NCI-H2227 (cell line): ENCODE results near the gene CD14.
"Not testable (repeated sequence)": the region's sequence is repeated elsewhere in the genome, so short reads cannot be mapped to it uniquely, and the experiment has no call there.

Source experiments
- DNase-seq: peaks from one replicate; lab custom pipeline; 2025; ENCODE audit not compliant: unreplicated experiment; lab: John Stamatoyannopoulos, UW

CD14 gene

DNA sequence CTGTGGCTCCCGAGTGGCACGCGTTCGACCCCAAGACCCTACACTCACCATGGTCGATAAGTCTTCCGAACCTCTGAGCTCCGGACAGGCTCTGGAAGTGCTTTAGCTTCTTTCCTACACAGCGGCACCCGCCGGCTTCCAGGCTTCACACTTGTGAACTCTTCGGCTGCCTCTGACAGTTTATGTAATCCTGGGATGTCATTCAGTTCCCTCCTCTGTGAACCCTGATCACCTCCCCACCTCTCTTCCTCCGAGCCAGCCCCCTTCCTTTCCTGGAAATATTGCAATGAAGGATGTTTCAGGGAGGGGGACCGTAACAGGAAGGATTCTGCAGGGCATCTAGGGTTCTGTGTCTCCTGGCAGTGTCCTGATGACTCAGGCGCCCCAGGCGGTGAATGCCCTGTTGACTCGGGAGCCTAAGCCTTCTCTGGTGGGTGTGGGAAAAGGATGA is at the start of gene CD14:
Gene CD14, minus strand, starts transcription at position 155 of the 451 bp plus-strand sequence. Its CDS starts 104 bp downstream, at position 51.
- no peak for DNase-seq

DNA sequence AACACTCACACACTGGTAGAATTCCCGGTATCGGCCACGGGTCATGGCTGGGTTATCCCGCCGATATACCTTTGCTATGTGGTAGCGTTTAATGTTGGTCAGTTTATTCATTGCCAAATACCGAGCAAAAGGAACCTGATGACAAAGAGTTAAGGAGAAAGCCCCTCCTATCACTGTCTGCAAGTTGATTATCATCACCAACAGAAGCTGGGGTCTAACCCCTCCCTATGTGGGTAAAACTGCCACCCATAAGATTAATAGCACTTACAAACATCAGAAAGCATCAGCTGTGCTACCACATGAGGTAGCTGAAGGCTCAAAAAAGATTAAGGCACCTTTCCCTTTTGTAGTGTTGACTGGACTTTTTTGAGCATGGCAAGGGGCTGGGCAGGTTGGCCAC is 46.0 kb upstream of the CD14 start:
- DNase-seq = no peak

DNA sequence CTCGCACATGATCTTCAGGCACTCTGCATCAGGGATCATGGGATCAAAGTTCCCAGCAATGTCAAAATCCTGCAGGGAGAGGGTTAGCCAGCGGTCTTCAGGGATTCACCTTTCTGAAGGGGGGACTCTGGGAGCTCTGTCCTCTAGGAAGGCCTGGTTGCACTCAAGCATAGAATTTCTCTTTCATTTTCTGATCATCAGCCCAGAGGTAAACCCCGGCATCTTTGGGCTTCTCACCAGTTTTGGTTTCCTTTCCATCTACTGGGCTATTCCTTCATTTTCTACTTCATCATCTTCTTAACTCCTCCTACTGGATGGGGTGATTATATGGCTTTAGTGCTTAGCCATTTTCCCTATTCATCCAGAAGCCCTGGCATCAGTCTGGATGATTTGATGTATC is 45.0 kb upstream of the CD14 start:
- DNase-seq = no peak

DNA sequence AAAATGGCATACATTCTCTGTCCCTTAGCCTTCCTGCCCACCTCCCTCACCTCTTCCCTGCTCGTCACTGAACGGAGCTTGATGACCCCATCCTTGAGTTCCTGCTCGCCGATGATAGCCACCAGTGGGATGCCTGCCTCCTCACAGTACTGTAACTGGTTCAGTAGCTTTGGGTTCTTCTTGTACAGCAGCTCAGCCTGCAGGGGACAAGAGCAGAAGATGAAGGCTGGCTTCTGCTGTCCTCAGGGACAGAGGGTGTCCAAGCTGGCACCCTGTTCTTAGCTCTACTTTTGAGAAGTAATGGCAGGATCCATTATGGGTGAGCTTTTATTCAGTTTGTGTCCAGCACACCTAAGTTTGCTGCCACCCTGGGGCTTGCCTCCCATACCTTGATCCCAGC is 41.7 kb upstream of the CD14 start:
- DNase-seq = no peak

DNA sequence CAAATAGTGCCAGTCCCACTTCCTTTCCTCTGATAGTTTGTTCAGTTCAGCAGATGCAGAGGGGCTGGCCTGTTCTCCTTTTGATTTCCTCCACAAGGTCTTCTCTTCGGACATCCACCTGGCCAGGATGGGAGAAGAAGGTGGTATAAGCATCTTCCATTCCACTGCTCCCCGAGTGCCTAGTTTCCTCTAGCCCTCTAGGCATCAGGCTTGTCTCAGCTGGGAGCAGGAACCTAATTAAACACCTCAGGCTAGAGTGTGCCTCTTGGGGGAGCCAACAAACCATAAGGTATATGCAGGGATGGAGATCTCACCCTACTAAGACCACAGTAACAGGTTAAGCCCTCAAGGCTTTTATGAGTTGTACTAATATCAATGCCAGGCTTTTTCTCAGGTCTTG is 41.2 kb upstream of the CD14 start:
- DNase-seq = no peak

DNA sequence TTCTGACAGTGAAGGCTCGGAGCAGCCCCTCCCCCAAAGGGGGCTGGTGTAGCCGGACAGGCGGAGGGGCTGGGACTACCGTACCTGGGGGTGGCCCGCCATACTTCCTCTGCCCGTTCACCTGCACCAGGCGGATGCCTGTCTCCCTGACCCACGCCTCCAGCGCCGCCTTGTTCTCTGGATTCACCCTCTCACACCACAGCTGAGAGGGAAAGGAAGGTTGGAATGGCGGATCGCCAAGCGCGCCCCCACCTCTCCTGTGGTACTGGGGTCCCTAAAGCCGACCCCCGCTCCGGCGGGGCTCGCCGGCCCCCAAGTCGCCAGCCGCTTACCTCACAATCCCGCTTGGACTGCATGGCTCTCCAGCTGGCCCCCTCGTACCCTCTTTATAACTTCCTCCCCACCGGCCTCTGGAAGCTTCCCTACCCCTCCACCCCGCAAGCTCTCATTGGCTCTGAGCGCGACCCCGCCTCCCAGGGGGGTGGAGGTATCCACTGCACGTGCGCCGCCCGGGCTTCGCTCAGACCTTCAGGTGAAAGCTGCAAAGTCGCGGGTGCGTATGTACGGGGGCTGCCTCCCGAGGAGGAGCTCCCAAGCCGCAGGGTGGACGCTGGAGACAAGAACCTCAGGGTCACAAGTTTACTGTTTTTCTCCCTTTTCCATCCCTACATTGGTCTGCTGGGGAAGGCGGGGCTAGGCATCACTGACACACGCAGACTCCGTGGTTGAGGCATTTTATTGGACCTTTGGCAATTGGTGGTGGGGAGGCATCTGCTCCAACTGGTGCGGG is 40.4 kb upstream of the CD14 start, which contains the start of gene DND1:
Gene DND1, minus strand, starts transcription at position 390 of the 790 bp plus-strand sequence. Its CDS starts 34 bp downstream, at position 356.
- no peak for DNase-seq

DNA sequence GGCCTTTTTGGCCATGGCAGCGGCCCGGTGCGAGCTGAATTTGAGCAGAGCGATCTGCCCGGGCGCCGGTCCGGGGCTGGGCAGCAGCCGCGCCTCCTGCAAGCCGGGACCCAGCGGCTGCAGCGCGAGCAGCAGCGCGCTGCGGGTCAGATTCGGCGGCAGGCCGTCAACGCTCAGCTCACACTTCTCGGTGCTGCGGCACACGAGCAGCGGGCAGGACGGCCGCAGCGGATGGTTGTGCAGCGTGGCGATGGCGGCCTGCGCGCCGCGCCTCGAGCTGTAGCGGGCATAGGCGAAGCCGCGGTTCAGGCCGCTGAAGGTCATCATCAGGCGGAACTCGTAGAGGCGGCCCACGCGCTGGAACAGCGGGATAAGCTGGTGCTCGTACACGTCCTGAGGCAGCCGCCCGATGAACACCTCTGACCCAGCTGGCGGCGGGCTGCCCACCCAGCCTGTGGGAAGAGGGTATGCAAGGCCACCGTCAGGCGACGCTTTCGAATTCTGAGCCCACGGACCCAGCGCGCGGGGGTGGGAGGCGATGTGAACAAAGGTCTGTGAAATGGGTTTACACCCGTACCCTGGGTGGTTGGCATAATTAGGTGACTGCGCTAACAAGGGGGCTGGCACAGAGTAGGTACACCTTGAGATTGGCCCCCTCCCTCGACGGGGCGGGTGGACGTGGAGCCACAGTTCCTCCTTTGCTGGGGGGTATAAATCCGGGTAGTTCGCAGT is 39.6 kb upstream of the CD14 start:
- DNase-seq = no peak

DNA sequence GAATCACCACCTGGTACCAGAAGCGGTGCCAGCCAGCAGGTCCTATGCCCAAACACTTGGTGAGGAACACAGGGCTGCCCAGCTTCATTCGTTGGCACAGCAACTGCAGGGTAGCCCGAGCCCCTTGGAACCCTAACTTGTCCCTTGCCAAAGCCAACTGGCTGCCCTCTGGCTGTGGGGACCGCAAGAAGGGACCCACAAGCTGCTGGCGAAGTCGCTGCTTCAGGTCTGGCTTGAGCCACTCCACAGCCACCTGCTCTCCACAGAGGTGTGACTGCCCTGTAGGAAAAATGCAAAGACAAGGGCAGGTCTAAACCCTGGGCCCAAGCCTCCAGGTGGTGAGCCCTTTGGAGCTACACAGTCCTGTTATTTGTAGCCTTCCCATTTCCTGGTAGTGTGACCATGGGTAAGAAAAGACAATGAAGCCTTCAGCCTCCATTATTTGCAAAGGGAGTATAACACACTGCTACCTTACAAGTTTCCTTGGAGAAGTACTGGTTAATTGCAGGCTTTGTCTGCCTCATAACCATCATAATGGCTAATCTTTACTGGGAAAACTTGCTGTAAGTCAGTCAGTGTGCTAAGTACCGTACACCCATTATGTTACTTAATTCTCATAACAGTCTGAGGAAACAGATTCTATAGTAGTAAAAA is 38.6 kb upstream of the CD14 start:
- no peak for DNase-seq

DNA sequence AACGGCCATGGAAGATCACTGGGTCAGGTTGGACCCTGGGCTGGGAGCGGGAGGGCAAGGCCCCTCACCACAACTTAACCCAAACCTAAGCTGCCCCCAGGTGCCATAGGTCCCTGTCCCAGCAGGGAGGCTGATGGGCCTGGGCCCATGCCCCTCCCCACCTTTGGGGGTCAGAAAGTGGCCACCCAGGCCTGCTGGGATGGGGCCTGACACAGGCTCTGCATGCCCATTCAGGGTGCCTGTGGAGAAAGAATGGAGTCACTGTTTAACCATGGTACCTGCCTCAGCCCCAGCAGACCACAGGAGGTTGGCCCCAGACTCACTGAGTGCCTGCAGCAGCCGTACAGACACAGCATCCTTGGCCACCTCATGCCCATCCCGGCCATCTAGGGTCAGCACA is 38.1 kb upstream of the CD14 start:
- not testable (repeated sequence) for DNase-seq

DNA sequence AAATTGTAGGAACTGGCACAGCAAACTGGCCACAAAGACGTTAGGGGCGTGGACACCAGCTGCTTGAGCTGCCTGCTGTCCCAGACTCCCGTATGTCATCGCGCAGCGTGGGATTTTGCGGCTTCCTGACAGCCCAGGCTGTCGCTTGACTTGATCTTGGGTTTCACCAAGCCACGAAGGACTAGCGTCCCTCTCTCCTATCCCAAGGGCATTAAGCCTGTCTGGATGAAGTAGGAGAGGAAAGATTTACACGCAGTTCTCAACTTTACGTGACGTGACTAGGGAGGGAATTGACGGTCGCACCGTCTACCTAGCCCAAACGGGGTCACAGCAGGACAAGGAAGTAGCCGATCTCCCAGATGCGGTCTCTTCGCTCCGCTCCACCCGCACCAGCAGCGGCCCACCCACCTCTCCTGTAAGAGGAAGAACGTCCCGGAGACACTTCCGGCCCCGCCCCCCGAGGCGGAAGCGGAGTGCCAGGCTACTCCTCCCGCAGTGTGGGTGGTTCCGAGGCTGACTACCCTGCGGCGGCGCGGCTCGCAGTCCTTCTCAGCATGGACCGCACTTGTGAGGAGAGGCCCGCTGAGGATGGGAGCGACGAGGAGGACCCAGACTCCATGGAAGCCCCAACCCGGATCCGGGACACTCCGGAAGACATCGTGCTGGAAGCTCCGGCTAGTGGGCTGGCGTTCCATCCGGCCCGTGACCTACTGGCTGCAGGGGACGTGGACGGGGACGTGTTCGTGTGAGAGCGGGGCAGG is 31.6 kb upstream of the CD14 start, which contains the start of gene WDR55:
Gene WDR55, plus strand, starts transcription at position 546 of the 761 bp plus-strand sequence. Its CDS starts 9 bp downstream, at position 555.
- DNase-seq = peak; percentile 94

DNA sequence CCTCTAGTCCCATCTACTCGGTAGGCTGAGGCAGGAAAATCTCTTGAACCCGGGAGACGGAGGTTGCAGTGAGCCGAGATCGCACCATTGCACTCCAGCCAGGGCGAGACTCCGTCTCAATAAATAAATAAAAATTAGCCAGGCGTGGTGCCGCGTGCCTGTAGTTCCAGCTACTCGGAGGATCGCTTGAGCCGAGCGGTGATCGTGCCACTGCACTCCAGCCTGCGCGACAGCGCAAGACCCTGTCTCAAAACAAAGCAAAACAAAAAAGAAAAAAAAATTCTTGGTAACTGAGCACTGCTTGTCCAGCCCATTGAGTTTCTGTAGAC is 31.0 kb upstream of the CD14 start:
- DNase-seq = no peak

DNA sequence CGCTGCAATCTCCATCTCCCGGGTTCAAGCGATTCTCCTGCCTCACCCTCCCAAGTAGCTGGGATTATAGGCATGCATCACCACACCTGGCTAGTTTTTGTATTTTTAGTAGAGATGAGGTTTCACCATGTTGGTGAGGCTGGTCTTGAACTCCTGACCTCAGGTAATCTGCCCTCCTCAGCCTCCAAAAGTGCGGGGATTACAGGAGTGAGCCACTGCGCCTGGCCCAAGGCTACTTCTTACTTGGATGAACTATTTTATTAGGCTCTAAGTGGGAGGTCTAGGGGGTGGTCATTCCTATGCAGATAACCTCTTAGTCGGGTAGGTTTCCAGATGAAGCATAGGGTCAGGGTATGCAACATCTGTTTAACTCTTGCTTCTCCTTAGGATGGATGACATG is 27.4 kb upstream of the CD14 start:
- not testable (repeated sequence) for DNase-seq

DNA sequence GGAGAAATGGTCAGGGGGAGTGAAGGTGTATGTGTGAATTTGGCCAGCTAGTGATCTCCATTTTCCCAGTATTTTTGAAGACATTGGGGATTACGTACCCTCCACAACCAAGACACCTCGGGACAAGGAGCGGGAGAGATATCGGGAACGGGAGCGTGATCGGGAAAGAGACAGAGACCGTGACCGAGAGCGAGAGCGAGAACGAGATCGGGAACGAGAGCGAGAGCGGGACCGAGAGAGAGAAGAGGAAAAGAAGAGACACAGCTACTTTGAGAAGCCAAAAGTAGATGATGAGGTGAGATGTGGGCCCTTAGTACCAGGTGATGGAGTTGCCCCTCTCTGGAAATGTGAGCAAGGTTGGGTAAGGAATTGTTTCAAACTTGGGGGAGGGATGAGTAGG is 25.9 kb upstream of the CD14 start:
- DNase-seq = no peak

DNA sequence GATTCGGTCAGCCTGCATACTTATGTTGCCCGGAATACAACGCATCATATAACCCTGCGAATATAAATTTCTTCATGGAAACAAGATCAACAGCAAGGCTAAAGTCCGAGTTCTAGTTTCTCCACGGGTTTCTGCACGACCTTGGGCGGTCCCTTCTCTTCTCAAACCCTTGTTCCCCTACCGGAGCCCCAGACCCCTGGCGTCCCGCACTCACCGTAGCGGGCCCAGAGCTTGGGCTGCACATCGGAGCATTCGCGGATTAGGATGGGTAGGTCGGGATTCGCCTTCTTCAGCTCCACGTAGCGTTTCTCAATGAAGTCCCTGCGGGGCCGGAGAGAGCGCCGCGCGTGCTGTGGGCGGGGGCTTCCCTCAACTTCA is 14.1 kb upstream of the CD14 start:
- DNase-seq = no peak

DNA sequence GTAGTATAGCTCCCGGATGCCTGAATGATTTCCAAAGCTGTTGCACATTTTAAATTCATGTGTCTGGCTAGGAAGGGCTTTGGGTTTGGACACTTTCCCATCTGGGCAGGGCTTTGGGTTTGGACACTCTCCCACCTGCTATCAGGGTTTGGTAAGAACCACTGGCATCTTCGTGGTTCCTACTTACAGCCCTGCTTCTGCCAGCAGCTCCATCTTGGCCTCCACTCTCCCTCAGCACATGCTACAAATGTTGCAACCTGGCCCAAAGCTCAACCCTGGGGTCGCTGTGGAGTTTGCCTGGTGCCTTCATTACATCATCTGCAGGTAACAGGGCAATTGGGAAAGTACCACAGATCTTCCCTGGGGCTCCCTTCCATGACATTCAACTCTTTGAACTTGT is 9.7 kb upstream of the CD14 start:
- no peak for DNase-seq

DNA sequence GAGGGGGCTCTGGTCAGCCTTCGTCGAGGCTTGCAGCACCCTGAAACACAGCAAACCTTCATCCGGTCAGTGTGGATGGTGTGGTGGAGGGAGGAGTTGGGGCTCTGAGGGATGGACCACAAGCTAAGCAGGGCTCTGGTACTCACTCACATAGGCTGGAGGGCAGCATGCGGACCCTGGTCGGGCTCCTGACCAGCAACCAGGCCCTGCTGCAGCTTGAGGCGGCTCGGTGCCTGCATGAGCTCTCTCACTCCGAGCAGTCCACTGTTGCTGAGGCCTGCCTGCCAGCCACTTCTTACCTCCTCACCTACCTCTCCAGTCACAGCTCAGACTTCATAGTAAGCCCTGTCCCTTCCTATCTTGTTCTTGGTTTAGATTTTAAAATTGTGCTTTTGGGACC is 8.7 kb upstream of the CD14 start:
- DNase-seq = no peak

DNA sequence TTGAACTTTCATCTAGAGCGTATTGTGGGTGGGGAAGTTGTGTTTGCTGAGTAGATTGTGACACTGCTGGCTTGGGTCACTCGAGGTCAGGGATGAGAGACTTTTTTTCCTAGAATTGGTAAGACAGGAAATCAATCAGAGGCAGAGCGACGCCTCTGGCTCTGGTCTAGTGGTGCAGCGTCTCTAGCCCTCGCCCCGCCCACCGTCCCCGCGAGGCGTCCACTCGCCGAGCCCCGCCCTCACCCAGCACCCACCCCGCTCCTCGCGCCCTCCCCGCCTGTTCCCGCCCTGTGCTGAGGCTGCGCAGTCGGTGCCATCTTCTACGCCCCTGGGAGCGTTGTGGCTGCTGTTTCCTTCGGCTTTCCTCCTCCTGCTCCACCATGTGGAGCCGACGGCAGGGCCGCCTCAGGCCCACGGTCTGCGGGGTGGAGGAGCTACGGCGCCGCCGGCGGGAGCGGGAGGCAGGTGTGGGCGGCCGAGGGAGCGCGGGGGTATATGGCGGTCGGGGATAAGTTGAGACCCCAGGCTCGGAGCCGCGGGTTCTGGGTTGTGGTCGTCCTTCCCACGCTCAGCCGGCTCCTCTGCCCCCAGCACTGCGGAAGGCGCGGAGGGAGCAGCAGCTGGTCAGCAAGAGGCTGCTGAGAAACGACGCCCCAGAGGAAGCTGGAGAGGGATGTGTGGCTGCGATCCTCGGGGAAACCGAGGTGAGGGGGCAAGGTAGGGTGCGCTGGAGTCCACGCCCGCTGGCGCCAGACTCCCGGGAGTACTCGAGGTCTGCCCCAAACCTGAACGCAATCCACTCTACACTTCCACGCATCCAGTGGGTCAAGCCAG is 6.4 kb upstream of the CD14 start, which contains the start of gene TMCO6:
Gene TMCO6, plus strand, starts transcription at position 304 of the 834 bp plus-strand sequence. Its CDS starts 77 bp downstream, at position 381.
- peak; percentile 93 for DNase-seq

DNA sequence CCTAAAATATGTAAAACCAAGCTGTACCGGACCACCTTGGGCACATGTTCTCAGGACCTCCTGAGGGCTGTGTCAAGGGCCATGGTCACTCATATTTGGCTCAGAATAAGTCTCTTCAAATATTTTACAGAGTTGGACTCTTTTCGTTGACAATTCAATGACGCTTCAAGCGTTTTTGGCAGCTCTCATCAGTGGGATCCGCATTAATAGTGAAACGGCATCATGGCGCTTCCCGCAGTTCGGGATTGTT is 5.8 kb upstream of the CD14 start:
- not testable (repeated sequence) for DNase-seq

DNA sequence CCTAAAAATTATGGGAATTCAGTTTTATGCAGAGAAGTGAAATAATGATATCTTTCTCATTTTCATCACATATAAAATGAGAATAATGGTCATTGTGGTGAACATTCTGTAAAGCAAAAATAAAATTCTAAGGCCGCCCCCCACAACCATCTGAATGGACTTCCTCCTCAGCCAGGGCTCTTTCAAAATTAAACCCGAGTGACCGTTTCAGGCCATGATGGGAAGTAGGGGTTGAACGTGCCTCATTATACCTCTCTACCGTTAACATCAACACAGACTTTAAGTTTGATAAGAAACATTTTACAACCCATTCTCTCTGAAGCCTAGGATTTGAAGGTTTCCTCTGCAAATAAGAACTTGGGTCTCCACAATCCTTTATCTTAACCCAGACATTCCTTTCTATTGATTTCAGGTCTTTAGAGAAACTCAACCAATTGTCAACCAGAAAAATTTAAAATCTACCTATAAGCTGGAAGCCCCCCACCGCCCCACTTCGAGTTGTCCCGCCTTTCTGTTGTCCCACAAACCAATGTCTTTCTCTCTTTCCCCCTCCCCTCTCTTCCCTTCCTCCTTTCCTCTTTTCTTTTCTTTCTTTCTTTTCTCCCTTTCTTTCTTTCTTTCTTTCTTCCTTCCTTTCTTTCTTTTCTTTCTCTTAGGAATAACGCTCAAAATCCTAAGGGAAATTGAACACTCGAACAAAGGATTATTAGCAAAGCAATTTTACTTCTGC is 4.6 kb upstream of the CD14 start:
- DNase-seq = no peak
